Measurements from ENCODE around the gene VAMP5.

DNA sequence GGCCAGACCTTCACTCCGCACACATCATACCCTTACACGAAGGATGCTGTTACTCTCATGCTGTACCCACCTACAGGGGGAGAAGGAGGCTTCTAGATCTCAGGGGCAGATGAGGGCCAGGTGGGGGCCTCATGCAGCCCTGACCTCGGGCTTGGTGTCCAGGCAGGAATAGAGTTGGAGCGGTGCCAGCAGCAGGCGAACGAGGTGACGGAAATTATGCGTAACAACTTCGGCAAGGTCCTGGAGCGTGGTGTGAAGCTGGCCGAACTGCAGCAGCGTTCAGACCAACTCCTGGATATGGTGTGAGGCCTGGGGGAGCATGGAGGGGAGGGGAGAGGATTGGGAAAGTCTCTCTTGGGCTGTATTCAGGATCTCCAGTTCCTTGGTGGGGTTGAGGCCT is 7.3 kb downstream of the VAMP5 start:
- no peak for TF ChIP-seq ZFX (CRISPR knock-in tag; IDR thresholded peaks at IDR 0.05)
- TF ChIP-seq BMI1 (IDR thresholded peaks at IDR 0.05; ENCODE audit: low read length), result no peak
- TF ChIP-seq, protein P1, sequence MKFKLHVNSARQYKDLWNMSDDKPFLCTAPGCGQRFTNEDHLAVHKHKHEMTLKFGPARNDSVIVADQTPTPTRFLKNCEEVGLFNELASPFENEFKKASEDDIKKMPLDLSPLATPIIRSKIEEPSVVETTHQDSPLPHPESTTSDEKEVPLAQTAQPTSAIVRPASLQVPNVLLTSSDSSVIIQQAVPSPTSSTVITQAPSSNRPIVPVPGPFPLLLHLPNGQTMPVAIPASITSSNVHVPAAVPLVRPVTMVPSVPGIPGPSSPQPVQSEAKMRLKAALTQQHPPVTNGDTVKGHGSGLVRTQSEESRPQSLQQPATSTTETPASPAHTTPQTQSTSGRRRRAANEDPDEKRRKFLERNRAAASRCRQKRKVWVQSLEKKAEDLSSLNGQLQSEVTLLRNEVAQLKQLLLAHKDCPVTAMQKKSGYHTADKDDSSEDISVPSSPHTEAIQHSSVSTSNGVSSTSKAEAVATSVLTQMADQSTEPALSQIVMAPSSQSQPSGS (CRISPR knock-in tag; IDR thresholded peaks at IDR 0.05), result no peak
- no peak for TF ChIP-seq SNRNP70 (optimal IDR thresholded peaks at IDR 0.05; ENCODE audit: low read depth, low read length)
- TF ChIP-seq LCOR (CRISPR knock-in tag; IDR thresholded peaks at IDR 0.05), result no peak
- TF ChIP-seq, protein P2, sequence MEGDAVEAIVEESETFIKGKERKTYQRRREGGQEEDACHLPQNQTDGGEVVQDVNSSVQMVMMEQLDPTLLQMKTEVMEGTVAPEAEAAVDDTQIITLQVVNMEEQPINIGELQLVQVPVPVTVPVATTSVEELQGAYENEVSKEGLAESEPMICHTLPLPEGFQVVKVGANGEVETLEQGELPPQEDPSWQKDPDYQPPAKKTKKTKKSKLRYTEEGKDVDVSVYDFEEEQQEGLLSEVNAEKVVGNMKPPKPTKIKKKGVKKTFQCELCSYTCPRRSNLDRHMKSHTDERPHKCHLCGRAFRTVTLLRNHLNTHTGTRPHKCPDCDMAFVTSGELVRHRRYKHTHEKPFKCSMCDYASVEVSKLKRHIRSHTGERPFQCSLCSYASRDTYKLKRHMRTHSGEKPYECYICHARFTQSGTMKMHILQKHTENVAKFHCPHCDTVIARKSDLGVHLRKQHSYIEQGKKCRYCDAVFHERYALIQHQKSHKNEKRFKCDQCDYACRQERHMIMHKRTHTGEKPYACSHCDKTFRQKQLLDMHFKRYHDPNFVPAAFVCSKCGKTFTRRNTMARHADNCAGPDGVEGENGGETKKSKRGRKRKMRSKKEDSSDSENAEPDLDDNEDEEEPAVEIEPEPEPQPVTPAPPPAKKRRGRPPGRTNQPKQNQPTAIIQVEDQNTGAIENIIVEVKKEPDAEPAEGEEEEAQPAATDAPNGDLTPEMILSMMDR (IDR thresholded peaks at IDR 0.05 in 2 of 3, conservative IDR thresholded peaks at IDR 0.05 in 1 of 3; ENCODE audit: insufficient read depth in 2 of 3, low read depth in 1 of 3, low read length in 3 of 3), result no peak
- TF ChIP-seq NR2C2 (CRISPR knock-in tag; IDR thresholded peaks at IDR 0.05), result no peak
- TF ChIP-seq NR2C2 (tag; IDR thresholded peaks at IDR 0.05), result no peak
- no peak for TF ChIP-seq LARP7 (IDR thresholded peaks at IDR 0.05)
- TF ChIP-seq POLR2A (conservative IDR thresholded peaks at IDR 0.05), result no peak
- no peak for TF ChIP-seq SMC3 (conservative IDR thresholded peaks at IDR 0.05; ENCODE audit: insufficient read depth, low read depth, low read length)
- TF ChIP-seq GABPB1 (CRISPR knock-in tag; IDR thresholded peaks at IDR 0.05), result no peak

All from K562 (cell line).